ENCODE data around the gene SNRPD2. TPM values are rescaled to one million over a fixed set of nuclear protein-coding genes. Genes with fewer than 3 reads are reported as not detected.

Gene SNRPD2
- polyA plus RNA-seq, 1 donor = 249 TPM

GRCh38 chr19:45677351-45678230 is 14.2 kb downstream of the SNRPD2 start:
- Histone ChIP-seq H3K4me3 (ENCODE audit: low read length) (peak overlapping the region; percentile 39), H3K9me3 (ENCODE audit: control insufficient read depth, low read depth, low read length) (no peaks in the 10 kb centered on the region), H3K36me3 (ENCODE audit: control insufficient read depth, insufficient read depth, low read length) (no peaks in the 10 kb centered on the region), H3K27me3 (ENCODE audit: control insufficient read depth, insufficient read depth, low read length) (peaks cover 40% of the 10 kb centered on the region), H3K27ac (ENCODE audit: low read length) (no peak overlapping the region), H3K4me1 (ENCODE audit: control insufficient read depth, insufficient read depth, low read length) (peaks cover 17% of the 10 kb centered on the region)
- peak; percentile 92 for DNase-seq
- no CpG with 5 or more reads among the region's 49 CpGs for WGBS (ENCODE audit: insufficient coverage, low lambda C conversion rate)

GRCh38 chr19:45676851-45677263 is 14.9 kb downstream of the SNRPD2 start:
- peaks cover 17% of the 10 kb centered on the region for H3K4me1 ChIP-seq (ENCODE audit: control insufficient read depth, insufficient read depth, low read length)
- no peak overlapping the region for H3K27ac ChIP-seq (ENCODE audit: low read length)
- H3K4me3 ChIP-seq (ENCODE audit: low read length) = peak overlapping the region; percentile 39
- H3K9me3 ChIP-seq (ENCODE audit: control insufficient read depth, low read depth, low read length) = no peaks in the 10 kb centered on the region
- peak; percentile 23 to 44 for DNase-seq
- no peaks in the 10 kb centered on the region for H3K36me3 ChIP-seq (ENCODE audit: control insufficient read depth, insufficient read depth, low read length)
- WGBS (ENCODE audit: insufficient coverage, low lambda C conversion rate) = no CpG with 5 or more reads among the region's 28 CpGs
- H3K27me3 ChIP-seq (ENCODE audit: control insufficient read depth, insufficient read depth, low read length) = peaks cover 40% of the 10 kb centered on the region

GRCh38 chr19:45674946-45675345 is 16.8 kb downstream of the SNRPD2 start:
- no peak for DNase-seq
- peaks cover 23% of the 10 kb centered on the region for H3K4me1 ChIP-seq (ENCODE audit: control insufficient read depth, insufficient read depth, low read length)
- H3K36me3 ChIP-seq (ENCODE audit: control insufficient read depth, insufficient read depth, low read length) = no peaks in the 10 kb centered on the region
- H3K9me3 ChIP-seq (ENCODE audit: control insufficient read depth, low read depth, low read length) = peaks cover 5% of the 10 kb centered on the region
- H3K27ac ChIP-seq (ENCODE audit: low read length) = no peak overlapping the region
- no peak overlapping the region for H3K4me3 ChIP-seq (ENCODE audit: low read length)
- WGBS (ENCODE audit: insufficient coverage, low lambda C conversion rate) = 60% methylated on average over 1 of the region's 7 CpGs
- H3K27me3 ChIP-seq (ENCODE audit: control insufficient read depth, insufficient read depth, low read length) = peaks cover 58% of the 10 kb centered on the region

GRCh38 chr19:45670670-45671453 is 20.9 kb downstream of the SNRPD2 start:
- Histone ChIP-seq H3K4me1 (ENCODE audit: control insufficient read depth, insufficient read depth, low read length) (peaks cover 30% of the 10 kb centered on the region), H3K9me3 (ENCODE audit: control insufficient read depth, low read depth, low read length) (peaks cover 5% of the 10 kb centered on the region), H3K27me3 (ENCODE audit: control insufficient read depth, insufficient read depth, low read length) (peaks cover 67% of the 10 kb centered on the region), H3K36me3 (ENCODE audit: control insufficient read depth, insufficient read depth, low read length) (no peaks in the 10 kb centered on the region), H3K4me3 (ENCODE audit: low read length) (peak overlapping the region; percentile 33), H3K27ac (ENCODE audit: low read length) (no peak overlapping the region)
- no CpG with 5 or more reads among the region's 42 CpGs for WGBS (ENCODE audit: insufficient coverage, low lambda C conversion rate)
- peak; percentile 55 to 75 for DNase-seq

GRCh38 chr19:45668342-45668871 is 23.3 kb downstream of the SNRPD2 start:
- H3K4me1 ChIP-seq (ENCODE audit: control insufficient read depth, insufficient read depth, low read length) = peaks cover 30% of the 10 kb centered on the region
- H3K4me3 ChIP-seq (ENCODE audit: low read length) = peak overlapping the region; percentile 25
- peaks cover 56% of the 10 kb centered on the region for H3K27me3 ChIP-seq (ENCODE audit: control insufficient read depth, insufficient read depth, low read length)
- DNase-seq = peak in 1 of 2 donors; percentile 27
- no peak overlapping the region for H3K27ac ChIP-seq (ENCODE audit: low read length)
- H3K36me3 ChIP-seq (ENCODE audit: control insufficient read depth, insufficient read depth, low read length) = no peaks in the 10 kb centered on the region
- H3K9me3 ChIP-seq (ENCODE audit: control insufficient read depth, low read depth, low read length) = peaks cover 5% of the 10 kb centered on the region
- WGBS (ENCODE audit: insufficient coverage, low lambda C conversion rate) = 0% methylated on average over 3 of the region's 19 CpGs

- no CpG with 5 or more reads among the region's 15 CpGs for WGBS (ENCODE audit: insufficient coverage, low lambda C conversion rate)
- peaks cover 30% of the 10 kb centered on the region for H3K4me1 ChIP-seq (ENCODE audit: control insufficient read depth, insufficient read depth, low read length)
- peak within 1 kb of the TSS; percentile 25 for H3K4me3 ChIP-seq (ENCODE audit: low read length)
- DNase-seq = peak in 1 of 2 donors; percentile 62
- H3K9me3 ChIP-seq (ENCODE audit: control insufficient read depth, low read depth, low read length) = peaks cover 5% of the 10 kb centered on the region
- no peak within 1 kb of the TSS for H3K27ac ChIP-seq (ENCODE audit: low read length)
- peaks cover 54% of the 10 kb centered on the region for H3K27me3 ChIP-seq (ENCODE audit: control insufficient read depth, insufficient read depth, low read length)
- H3K36me3 ChIP-seq (ENCODE audit: control insufficient read depth, insufficient read depth, low read length) = no peaks in the 10 kb centered on the region
These were observed 24.0 kb downstream of the SNRPD2 start, which contains the start of gene GIPR for GRCh38 chr19:45667620-45668341. Gene GIPR, plus strand, starts transcription at chr19:45668221. Its CDS starts 1,300 bp downstream, at chr19:45669521.

DNA sequence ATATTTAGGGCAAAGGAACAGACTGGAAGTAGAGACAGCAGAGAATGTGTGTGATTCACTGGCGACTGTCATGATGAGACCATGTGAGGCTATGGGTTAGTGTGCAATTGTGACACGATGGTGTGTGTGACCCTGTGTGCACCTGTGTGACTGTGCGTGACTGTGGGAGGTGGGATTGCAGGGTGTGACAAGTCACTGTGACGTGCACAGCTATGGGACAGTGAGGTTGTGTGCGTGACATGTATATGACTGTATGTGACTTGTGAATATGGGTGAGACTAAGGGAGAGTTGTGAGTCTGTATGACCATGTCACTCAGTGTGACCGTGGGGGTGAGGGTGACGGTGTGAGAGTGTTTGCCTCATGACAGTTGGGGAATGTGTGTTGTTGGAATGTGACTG is 27.2 kb downstream of the SNRPD2 start:
- H3K4me1 ChIP-seq (ENCODE audit: control insufficient read depth, insufficient read depth, low read length) = peaks cover 20% of the 10 kb centered on the region
- no peak for DNase-seq
- H3K4me3 ChIP-seq (ENCODE audit: low read length) = no peak overlapping the region
- no peak overlapping the region for H3K27ac ChIP-seq (ENCODE audit: low read length)
- WGBS (ENCODE audit: insufficient coverage, low lambda C conversion rate) = 100% methylated on average over 1 of the region's 7 CpGs
- H3K36me3 ChIP-seq (ENCODE audit: control insufficient read depth, insufficient read depth, low read length) = no peaks in the 10 kb centered on the region
- peaks cover 39% of the 10 kb centered on the region for H3K27me3 ChIP-seq (ENCODE audit: control insufficient read depth, insufficient read depth, low read length)
- H3K9me3 ChIP-seq (ENCODE audit: control insufficient read depth, low read depth, low read length) = no peaks in the 10 kb centered on the region

GRCh38 chr19:45663800-45664199 is 28.0 kb downstream of the SNRPD2 start:
- DNase-seq = no peak
- Histone ChIP-seq H3K27ac (ENCODE audit: low read length) (no peak overlapping the region), H3K27me3 (ENCODE audit: control insufficient read depth, insufficient read depth, low read length) (peaks cover 36% of the 10 kb centered on the region), H3K36me3 (ENCODE audit: control insufficient read depth, insufficient read depth, low read length) (no peaks in the 10 kb centered on the region), H3K4me3 (ENCODE audit: low read length) (no peak overlapping the region), H3K4me1 (ENCODE audit: control insufficient read depth, insufficient read depth, low read length) (peaks cover 12% of the 10 kb centered on the region), H3K9me3 (ENCODE audit: control insufficient read depth, low read depth, low read length) (no peaks in the 10 kb centered on the region)
- WGBS (ENCODE audit: insufficient coverage, low lambda C conversion rate) = no CpG with 5 or more reads among the region's 1 CpG

GRCh38 chr19:45660636-45661035 is 31.1 kb downstream of the SNRPD2 start:
- H3K4me3 ChIP-seq (ENCODE audit: low read length) = no peak overlapping the region
- H3K27ac ChIP-seq (ENCODE audit: low read length) = no peak overlapping the region
- no peaks in the 10 kb centered on the region for H3K36me3 ChIP-seq (ENCODE audit: control insufficient read depth, insufficient read depth, low read length)
- peaks cover 21% of the 10 kb centered on the region for H3K27me3 ChIP-seq (ENCODE audit: control insufficient read depth, insufficient read depth, low read length)
- DNase-seq = no peak
- WGBS (ENCODE audit: insufficient coverage, low lambda C conversion rate) = no CpG with 5 or more reads among the region's 8 CpGs
- H3K9me3 ChIP-seq (ENCODE audit: control insufficient read depth, low read depth, low read length) = no peaks in the 10 kb centered on the region
- no peaks in the 10 kb centered on the region for H3K4me1 ChIP-seq (ENCODE audit: control insufficient read depth, insufficient read depth, low read length)

All from large intestine (tissue), 3 donors.